Measurements from ENCODE around the gene ASIC4. TPM values are rescaled to one million over a fixed set of nuclear protein-coding genes. Genes with fewer than 3 reads are reported as not detected.

The ASIC4 gene
- polyA plus RNA-seq, 1 donor, result 0.47 TPM

Other genes with a start within 250 kb of the ASIC4 start
- gene DNAJB2, start 235.1 kb upstream of the ASIC4 start, polyA plus RNA-seq (ENCODE audit: insufficient read length), result 82.4 TPM
- gene PTPRN, start 205.1 kb upstream of the ASIC4 start, polyA plus RNA-seq (ENCODE audit: insufficient read length), result 0.13 TPM
- not detected for gene RESP18, start 181.7 kb upstream of the ASIC4 start, polyA plus RNA-seq (ENCODE audit: insufficient read length)
- gene DNPEP, start 126.6 kb upstream of the ASIC4 start, polyA plus RNA-seq (ENCODE audit: insufficient read length), result 33.7 TPM
- 5,672 TPM for gene DES, start 96.1 kb upstream of the ASIC4 start, polyA plus RNA-seq (ENCODE audit: insufficient read length)
- gene SPEG, start 79.6 kb upstream of the ASIC4 start, polyA plus RNA-seq (ENCODE audit: insufficient read length), result 235 TPM
- 22.8 TPM for gene GMPPA, start 15.6 kb upstream of the ASIC4 start, polyA plus RNA-seq (ENCODE audit: insufficient read length)
- gene CHPF, start 29.3 kb downstream of the ASIC4 start, polyA plus RNA-seq (ENCODE audit: insufficient read length), result 50.8 TPM
- 2.6 TPM for gene TMEM198, start 29.5 kb downstream of the ASIC4 start, polyA plus RNA-seq (ENCODE audit: insufficient read length)
- 138 TPM for gene OBSL1, start 57.1 kb downstream of the ASIC4 start, polyA plus RNA-seq (ENCODE audit: insufficient read length)
- gene INHA, start 57.8 kb downstream of the ASIC4 start, polyA plus RNA-seq (ENCODE audit: insufficient read length), result 0.37 TPM
- gene STK11IP, start 83.4 kb downstream of the ASIC4 start, polyA plus RNA-seq (ENCODE audit: insufficient read length), result 17.8 TPM
- 6.9 TPM for gene SLC4A3, start 113.1 kb downstream of the ASIC4 start, polyA plus RNA-seq (ENCODE audit: insufficient read length)

Measured in forelimb muscle (tissue), 1 donor.